Measurements from ENCODE around the gene TBC1D22A.

Gene TBC1D22A

GRCh38 chr22:46761017-46761416 lies 1.4 kb upstream of the TBC1D22A start:
- Histone ChIP-seq H3K79me2 (ENCODE audit: insufficient read depth, low read length) (peaks cover 32% of the 10 kb centered on the region), H3F3A (ENCODE audit: insufficient read depth, low read length) (peaks cover 6% of the 10 kb centered on the region; the same call in 1 of the 2 replicates), H3K4me2 (ENCODE audit: low read length) (peak overlapping the region; percentile 82), H3K27me3 (ENCODE audit: insufficient read depth, low read length) (no peaks in the 10 kb centered on the region), H3K9me2 (ENCODE audit: low read depth, low read length) (no peaks in the 10 kb centered on the region), H3K9me3 (ENCODE audit: low read length) (peaks cover 6% of the 10 kb centered on the region), H3K4me1 (ENCODE audit: insufficient read depth, low read length, severe bottlenecking) (peaks cover 43% of the 10 kb centered on the region), H4K20me1 (ENCODE audit: insufficient read depth, low read length) (no peaks in the 10 kb centered on the region), H3K36me3 (ENCODE audit: insufficient read depth, low read length) (peaks cover 17% of the 10 kb centered on the region), H3K4me3 (ENCODE audit: low read depth, low read length, poor library complexity, severe bottlenecking) (peak overlapping the region; percentile 93), H3K9ac (ENCODE audit: low read length) (peak overlapping the region; percentile 97), H3K27ac (ENCODE audit: low read depth, low read length, poor library complexity, severe bottlenecking) (peak overlapping the region; percentile 82), H2AFZ (ENCODE audit: low read length) (no peak overlapping the region)
- TF ChIP-seq EZH2 (IDR thresholded peaks at IDR 0.05; ENCODE audit: borderline replicate concordance, low read length) (no peak), CTCF (IDR thresholded peaks at IDR 0.05; ENCODE audit: low read length) (no peak)

GRCh38 chr22:46761539-46762237 lies 762 bp upstream of the TBC1D22A start:
- Histone ChIP-seq H3K27me3 (ENCODE audit: insufficient read depth, low read length) (no peaks in the 10 kb centered on the region), H3K9me2 (ENCODE audit: low read depth, low read length) (no peaks in the 10 kb centered on the region), H3K79me2 (ENCODE audit: insufficient read depth, low read length) (peaks cover 32% of the 10 kb centered on the region), H3K4me3 (ENCODE audit: low read depth, low read length, poor library complexity, severe bottlenecking) (peak overlapping the region; percentile 93), H3K36me3 (ENCODE audit: insufficient read depth, low read length) (peaks cover 14% of the 10 kb centered on the region), H4K20me1 (ENCODE audit: insufficient read depth, low read length) (no peaks in the 10 kb centered on the region), H3K27ac (ENCODE audit: low read depth, low read length, poor library complexity, severe bottlenecking) (peak overlapping the region; percentile 82), H2AFZ (ENCODE audit: low read length) (no peak overlapping the region), H3F3A (ENCODE audit: insufficient read depth, low read length) (peaks cover 6% of the 10 kb centered on the region; the same call in 1 of the 2 replicates), H3K9me3 (ENCODE audit: low read length) (no peaks in the 10 kb centered on the region; the same call in 1 of the 2 replicates), H3K9ac (ENCODE audit: low read length) (peak overlapping the region; percentile 97), H3K4me1 (ENCODE audit: insufficient read depth, low read length, severe bottlenecking) (peaks cover 49% of the 10 kb centered on the region), H3K4me2 (ENCODE audit: low read length) (peak overlapping the region; percentile 82)
- TF ChIP-seq CTCF (IDR thresholded peaks at IDR 0.05; ENCODE audit: low read length), result no peak
- no peak for TF ChIP-seq EZH2 (IDR thresholded peaks at IDR 0.05; ENCODE audit: borderline replicate concordance, low read length)

- Histone ChIP-seq H3K9me3 (ENCODE audit: low read length) (no peaks in the 10 kb centered on the region), H3K9ac (ENCODE audit: low read length) (peak overlapping the region; percentile 97), H3K36me3 (ENCODE audit: insufficient read depth, low read length) (peaks cover 6% of the 10 kb centered on the region; the same call in 1 of the 2 replicates), H3K4me1 (ENCODE audit: insufficient read depth, low read length, severe bottlenecking) (peaks cover 64% of the 10 kb centered on the region), H4K20me1 (ENCODE audit: insufficient read depth, low read length) (no peaks in the 10 kb centered on the region), H3F3A (ENCODE audit: insufficient read depth, low read length) (peaks cover 6% of the 10 kb centered on the region; the same call in 1 of the 2 replicates), H3K4me3 (ENCODE audit: low read depth, low read length, poor library complexity, severe bottlenecking) (peak overlapping the region; percentile 93), H3K9me2 (ENCODE audit: low read depth, low read length) (no peaks in the 10 kb centered on the region), H2AFZ (ENCODE audit: low read length) (no peak overlapping the region), H3K79me2 (ENCODE audit: insufficient read depth, low read length) (peaks cover 32% of the 10 kb centered on the region), H3K27ac (ENCODE audit: low read depth, low read length, poor library complexity, severe bottlenecking) (peak overlapping the region; percentile 90), H3K27me3 (ENCODE audit: insufficient read depth, low read length) (no peaks in the 10 kb centered on the region), H3K4me2 (ENCODE audit: low read length) (peak overlapping the region; percentile 89)
- no peak for TF ChIP-seq CTCF (IDR thresholded peaks at IDR 0.05; ENCODE audit: low read length)
- TF ChIP-seq EZH2 (IDR thresholded peaks at IDR 0.05; ENCODE audit: borderline replicate concordance, low read length), result no peak
Observed at GRCh38 chr22:46763051-46763705, 728 bp downstream of the TBC1D22A start.
